Breast epithelium (tissue), 3 donors: Measurements from ENCODE around the gene TRA2B.

ENCODE experiments used
- CTCF ChIP-seq, 3 donors: fragments of 450-650 bp; IDR thresholded peaks; one replicate each; pipeline ENCODE4 v1.5.1; 2016 to 2017; ENCODE audit warnings: antibody characterized with exemption in 3 of 3, mild to moderate bottlenecking in 3 of 3, moderate library complexity in 3 of 3
- POLR2A ChIP-seq: fragments of 450-650 bp; IDR thresholded peaks from one replicate; pipeline ENCODE4 v1.6.1; 2016; ENCODE audit warnings: antibody characterized with exemption, mild to moderate bottlenecking, moderate library complexity
- POLR2AphosphoS5 ChIP-seq, 3 donors: sonication (generic); formaldehyde crosslinking; IDR thresholded peaks; one replicate each; pipeline ENCODE4 v1.6.1; 2017; ENCODE audit warnings: antibody characterized with exemption in 3 of 3

DNA sequence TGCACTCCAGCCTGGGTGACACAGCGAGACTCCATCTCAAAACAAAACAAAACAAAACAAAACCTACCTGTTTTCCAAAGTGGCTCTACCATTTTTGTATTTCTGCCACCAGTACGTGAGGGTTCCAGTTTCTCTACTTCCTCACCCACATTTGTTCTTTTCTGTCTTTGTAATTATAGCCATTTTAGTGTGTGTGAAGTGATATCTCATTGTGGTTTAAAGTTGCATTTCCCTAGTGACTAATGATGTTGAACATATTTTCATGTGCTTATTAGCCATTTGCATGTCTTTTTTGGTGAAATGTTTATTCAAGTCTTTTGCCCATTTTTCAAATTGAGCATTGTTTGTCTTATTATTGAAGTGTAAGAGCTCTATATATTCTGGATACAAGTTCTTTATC, 50.7 kb downstream of the TRA2B start:
- TF ChIP-seq CTCF (IDR thresholded peaks at IDR 0.05) (no peak), POLR2A (no peak), POLR2AphosphoS5 (IDR thresholded peaks at IDR 0.05) (no peak)
